GM18861 (cell line): Measurements from ENCODE around the gene ACSL6.
"Not testable (repeated sequence)": the region's sequence is repeated elsewhere in the genome, so short reads cannot be mapped to it uniquely, and the experiment has no call there.

Source experiments
- ATAC-seq: cut with Tn5 transposase; IDR thresholded peaks from one replicate; pipeline ENCODE4 v1.9.1; 2021; ENCODE audit not compliant: unreplicated experiment

The ACSL6 gene

DNA sequence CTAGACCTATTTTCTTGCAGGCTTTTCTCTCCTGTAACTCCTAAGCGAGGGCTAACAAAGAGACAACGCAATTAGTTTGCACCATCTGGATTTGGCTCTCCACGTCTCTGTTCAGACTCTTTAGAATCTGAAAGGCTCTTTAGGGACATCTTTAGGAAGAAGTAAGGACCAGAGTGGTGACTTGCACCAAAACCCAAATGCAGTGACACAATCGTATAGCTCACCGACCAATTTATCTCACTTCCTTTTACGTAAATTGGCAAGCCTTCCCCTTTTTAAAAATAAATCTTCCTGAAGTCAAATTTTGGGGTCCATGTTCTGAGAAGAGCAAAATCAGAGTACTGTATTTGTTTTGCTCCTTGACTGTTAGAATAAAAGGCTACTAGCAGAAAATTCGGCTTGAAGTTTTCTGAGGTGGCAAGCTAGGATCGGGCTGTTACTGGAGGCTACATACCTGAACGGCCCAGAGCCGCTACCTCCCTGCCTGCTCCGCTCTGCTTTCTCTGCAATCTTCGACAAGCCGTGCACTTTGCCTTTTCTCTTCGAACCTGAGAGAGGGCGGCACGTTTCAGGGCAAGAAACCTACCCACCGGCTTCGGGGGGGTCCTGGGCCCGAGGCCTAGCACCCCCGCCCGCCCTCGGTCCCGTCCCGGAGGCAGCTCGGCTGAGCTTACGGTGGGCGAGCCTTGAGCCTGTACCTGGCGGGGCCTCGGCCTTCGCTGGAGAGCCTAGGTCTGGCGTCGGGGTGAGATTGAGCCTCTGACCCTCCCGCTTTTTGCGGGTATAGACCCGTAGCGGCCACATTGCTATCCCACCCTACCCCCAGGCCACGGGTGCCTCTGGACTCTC is 66.5 kb downstream of the ACSL6 start:
- no peak for ATAC-seq

DNA sequence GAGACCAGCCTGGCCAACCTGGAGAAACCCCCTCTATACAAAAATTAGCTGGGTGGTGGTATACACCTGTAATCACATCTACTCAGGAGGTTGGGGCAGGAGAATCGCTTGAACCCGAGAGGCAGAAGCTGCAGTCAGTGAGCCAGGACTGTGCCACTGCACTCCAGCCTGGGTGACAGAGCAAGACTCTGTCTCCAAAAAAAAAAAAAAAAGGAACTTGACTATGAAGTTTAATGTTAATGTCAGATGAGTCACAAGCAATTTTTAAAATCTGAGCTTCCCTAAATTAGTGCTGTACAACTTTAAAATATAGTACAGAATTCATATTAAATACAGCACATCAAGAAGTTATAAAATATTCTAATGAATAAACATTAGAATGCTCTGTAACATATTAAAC is 67.5 kb downstream of the ACSL6 start:
- no peak for ATAC-seq

DNA sequence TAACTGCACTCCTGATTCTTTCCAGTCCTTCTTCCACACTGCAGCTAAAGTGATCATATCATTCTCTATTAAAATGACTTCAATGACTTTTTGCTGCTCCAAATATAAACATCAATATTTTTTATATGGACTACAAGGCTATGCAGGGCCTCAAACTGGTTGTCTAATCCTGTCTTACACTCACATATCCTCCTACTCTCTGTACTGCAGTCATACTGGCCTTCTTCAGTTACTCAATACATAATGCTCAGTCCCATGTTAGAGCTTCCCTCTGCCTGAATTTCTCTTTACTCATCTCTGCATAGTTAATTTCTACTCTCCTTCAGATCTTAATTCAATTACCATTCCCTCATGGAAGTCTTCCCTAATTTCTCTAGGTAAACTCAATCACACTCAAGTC is 69.4 kb downstream of the ACSL6 start:
- ATAC-seq: no peak

DNA sequence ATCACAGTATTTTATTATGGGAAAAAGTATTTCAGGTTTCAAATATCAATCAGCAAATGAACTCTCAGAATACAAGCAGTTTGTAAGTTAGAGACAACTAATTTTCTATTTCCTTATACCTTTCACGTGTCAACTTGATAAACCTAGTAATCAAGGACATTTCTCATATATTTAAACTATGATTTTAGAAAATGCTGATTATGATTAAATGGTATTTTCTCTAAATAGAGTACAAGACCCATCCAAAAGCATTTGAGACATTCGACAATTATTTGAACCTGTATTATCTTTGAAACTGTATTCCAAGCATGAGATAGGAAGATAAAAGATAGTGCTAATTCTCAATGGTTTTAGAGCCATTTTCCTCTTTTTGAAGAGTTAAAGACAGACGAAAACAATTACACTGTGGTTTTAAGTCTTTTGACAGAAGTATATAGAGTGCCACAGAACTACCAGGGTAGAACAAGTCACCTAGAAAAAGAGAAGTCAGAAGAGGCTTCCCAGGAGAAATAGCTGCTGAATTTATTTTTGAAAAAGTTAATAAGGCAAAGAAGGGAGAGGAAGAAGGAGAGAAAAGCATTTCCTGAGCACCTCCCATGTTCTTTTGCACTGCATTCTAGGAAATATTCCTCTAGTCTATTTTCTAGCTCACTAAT is 71.6 kb downstream of the ACSL6 start:
- no peak for ATAC-seq

DNA sequence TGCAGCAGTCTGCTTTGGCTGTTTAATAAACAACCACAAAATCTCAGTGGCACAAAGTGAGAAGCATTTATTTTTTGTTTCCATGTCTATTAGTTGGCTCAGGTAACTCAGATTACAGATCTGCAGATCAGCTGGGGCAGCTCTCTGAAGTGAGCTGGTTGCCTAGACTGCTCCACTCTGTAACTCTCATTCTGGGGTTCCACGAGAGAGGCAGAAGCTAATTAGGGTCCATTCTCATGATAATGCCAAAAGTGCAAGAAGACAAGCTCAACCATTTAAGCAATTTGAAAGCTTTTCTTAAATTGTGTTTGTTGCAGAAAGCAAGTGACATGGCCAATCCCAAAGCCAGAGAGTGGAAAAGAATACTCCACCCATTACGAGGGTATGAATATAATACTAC is 79.2 kb downstream of the ACSL6 start:
- no peak for ATAC-seq

DNA sequence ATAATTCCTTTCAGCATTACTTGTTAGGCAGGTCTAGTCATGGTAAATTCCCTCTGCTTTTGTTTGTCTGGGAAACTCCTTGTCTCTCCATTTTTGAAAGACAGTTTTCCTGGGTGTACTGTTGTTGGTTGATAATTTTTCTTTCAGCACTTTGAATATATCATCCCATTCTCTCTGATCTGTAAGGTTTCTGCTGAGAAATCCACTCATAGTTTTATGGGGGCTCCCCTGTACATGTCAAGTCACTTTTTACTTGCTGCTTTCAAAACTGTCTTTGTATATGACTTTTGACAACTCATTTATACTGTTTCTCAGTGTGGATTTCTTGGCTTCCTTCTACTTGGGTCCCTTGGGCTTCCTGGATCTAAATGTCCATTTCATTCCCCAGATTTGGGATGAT is 82.5 kb downstream of the ACSL6 start:
- no peak for ATAC-seq

DNA sequence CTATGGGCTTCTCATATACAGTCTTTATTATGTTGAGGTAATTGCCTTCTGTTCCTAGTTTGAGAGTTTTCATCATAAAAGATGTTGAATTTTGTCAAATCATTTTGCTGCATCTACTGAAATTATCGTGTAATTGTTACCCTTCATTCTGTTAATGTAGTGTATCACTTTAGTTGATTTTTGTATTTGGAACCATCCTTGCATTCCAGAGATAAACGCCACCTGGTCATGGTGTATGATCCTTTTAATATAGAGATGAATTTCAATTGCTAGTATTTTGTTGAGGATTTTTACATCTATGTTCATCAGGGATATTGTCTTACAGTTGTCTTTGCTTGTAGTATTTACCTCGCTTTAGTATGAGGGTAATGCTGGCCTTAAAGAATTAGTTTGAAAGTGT is 85.3 kb downstream of the ACSL6 start:
- no peak for ATAC-seq

DNA sequence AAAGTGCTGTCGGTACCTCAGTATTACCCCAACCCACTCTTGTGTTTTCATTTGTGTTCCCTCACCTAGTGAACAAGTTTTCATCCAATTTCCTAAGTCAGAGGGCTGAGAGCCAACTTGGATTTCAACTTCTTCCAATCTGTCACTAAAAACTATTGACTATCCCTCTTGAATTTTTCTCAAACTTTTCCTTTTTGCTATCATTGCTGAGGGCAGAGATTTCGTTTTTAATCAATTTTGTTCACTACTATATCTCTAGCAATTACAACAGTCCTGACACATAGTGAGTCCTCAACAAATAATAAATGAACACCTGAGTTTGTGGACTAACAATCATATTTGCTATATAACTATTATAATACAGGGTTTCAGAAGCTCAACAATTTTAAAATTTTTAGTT is 95.0 kb downstream of the ACSL6 start:
- no peak for ATAC-seq

DNA sequence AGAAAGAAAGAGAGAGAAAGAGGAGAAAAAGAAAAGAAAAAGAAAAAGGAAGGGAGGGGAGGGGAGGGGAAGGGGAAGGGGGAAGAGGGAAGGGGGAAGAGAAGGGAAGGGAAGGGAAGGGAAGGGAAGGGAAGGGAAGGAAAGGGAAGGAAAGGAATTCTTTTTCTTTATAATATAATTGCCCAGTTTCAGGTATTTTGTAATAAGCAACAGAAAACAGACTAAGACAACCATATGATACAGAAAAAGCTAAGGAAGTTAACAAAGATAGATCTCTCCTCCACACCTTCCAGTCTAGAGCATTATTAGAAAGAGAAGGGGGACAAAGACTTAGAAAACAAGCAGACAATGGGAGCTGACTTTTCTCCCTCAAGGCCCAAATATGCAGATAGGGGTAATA is 97.0 kb downstream of the ACSL6 start:
- ATAC-seq: no peak

DNA sequence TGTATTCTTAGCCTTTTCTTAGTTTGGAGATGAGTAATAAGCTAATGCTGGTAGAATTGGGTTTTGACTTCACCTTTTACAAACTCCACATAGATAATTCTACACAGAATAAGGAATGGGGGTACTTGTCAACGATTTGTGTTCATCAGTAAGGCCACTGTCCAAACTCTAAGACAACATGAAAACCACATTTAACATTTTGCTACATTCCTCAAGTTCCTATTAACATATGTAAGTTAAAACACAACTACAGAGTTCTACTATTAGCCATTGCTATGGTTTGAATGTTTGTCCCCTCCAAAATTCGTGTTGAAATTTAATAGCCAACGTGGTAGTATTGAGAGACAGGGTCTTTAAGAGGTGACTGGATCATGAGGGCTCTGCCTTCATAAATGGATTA is 97.9 kb downstream of the ACSL6 start:
- ATAC-seq: no peak

DNA sequence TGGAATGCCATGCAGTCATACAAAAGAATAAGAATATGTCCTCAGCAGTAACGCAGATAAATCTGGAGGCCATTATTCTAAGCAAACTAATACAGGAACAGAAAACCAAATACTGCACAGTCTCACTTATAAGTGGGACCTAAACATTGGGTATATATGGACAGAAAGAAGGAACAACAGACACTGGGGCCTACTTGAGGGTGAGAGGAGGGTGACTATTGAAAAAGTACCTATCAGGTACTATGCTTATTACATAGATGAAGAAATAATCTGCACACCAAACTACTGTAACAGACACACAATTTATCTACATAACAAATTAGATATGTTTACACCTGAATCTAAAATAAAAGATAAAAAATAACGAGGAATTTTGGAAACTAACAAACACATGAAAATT is 104.8 kb downstream of the ACSL6 start:
- ATAC-seq: no peak

DNA sequence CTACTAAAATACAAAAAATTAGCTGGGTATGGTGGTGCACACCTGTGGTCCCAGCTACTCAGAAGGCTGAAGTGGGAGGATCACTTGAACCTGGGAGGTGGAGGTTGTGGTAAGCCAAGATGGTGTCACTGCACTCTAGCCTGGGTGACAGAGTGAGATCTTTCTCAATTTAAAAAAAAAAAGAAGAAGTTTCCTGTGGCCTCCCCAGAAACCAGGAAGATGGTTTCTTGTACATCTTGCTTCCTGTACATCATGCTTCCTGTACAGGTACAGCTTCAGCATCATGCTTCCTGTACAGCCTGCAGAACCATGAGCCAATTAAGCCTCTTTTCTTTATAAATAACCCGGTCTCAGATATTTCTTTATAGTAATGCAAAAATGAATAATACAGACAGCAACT is 109.2 kb downstream of the ACSL6 start:
- not testable (repeated sequence) for ATAC-seq
